ENCODE measurements around the gene ANK3.

The ANK3 gene

GRCh38 chr10:60003651-60004523 lies 385.8 kb downstream of the ANK3 start:
- Mint-ChIP-seq H3K27me3 (peaks cover 14 to 25% of the 10 kb centered on the region in 2 donors), H3K36me3 (ENCODE audit: insufficient read depth) (no peaks in the 10 kb centered on the region), H3K4me3 (no peak overlapping the region), H3K4me1 (ENCODE audit: low read depth in 2 of 2) (no peaks in the 10 kb centered on the region), H3K27ac (no peak overlapping the region), H3K9me3 (no peaks in the 10 kb centered on the region)
- no peak for DNase-seq
- no peak for ATAC-seq (replicated peaks)

GRCh38 chr10:60000747-60001146 lies 388.9 kb downstream of the ANK3 start:
- DNase-seq = no peak
- no peak overlapping the region for H3K27ac Mint-ChIP-seq
- ATAC-seq (replicated peaks) = no peak

GRCh38 chr10:59997827-59998525 lies 391.7 kb downstream of the ANK3 start:
- Mint-ChIP-seq H3K27ac (no peak overlapping the region), H3K9me3 (no peaks in the 10 kb centered on the region), H3K4me3 (no peak overlapping the region), H3K36me3 (ENCODE audit: insufficient read depth) (no peaks in the 10 kb centered on the region), H3K27me3 (peaks cover 36% of the 10 kb centered on the region in 2 donors), H3K4me1 (ENCODE audit: low read depth in 2 of 2) (no peaks in the 10 kb centered on the region)
- ATAC-seq (replicated peaks) = no peak
- no peak for DNase-seq

More at GRCh38 chr10:60000747-60001146, 388.9 kb downstream of the ANK3 start:
- no peaks in the 10 kb centered on the region for H3K36me3 Mint-ChIP-seq (ENCODE audit: insufficient read depth)
- no peaks in the 10 kb centered on the region for H3K9me3 Mint-ChIP-seq
- no peaks in the 10 kb centered on the region for H3K4me1 Mint-ChIP-seq (ENCODE audit: low read depth in 2 of 2)
- H3K4me3 Mint-ChIP-seq = no peak overlapping the region
- H3K27me3 Mint-ChIP-seq = peaks cover 24% of the 10 kb centered on the region in 2 donors

GRCh38 chr10:59995862-59996261 lies 393.8 kb downstream of the ANK3 start:
- ATAC-seq (replicated peaks) (no peak), DNase-seq (no peak)
- peaks cover 4 to 6% of the 10 kb centered on the region in 2 donors for H3K4me1 Mint-ChIP-seq (ENCODE audit: low read depth in 2 of 2)
- H3K4me3 Mint-ChIP-seq = no peak overlapping the region
- H3K27me3 Mint-ChIP-seq = peaks cover 43 to 50% of the 10 kb centered on the region in 2 donors
- H3K27ac Mint-ChIP-seq = no peak overlapping the region
- H3K36me3 Mint-ChIP-seq (ENCODE audit: insufficient read depth) = no peaks in the 10 kb centered on the region
- H3K9me3 Mint-ChIP-seq = no peaks in the 10 kb centered on the region

GRCh38 chr10:59993931-59994330 lies 395.7 kb downstream of the ANK3 start:
- H3K27ac Mint-ChIP-seq = no peak overlapping the region
- H3K36me3 Mint-ChIP-seq (ENCODE audit: insufficient read depth) = no peaks in the 10 kb centered on the region
- no peak for DNase-seq
- no peak overlapping the region for H3K4me3 Mint-ChIP-seq
- no peak for ATAC-seq (replicated peaks)
- peaks cover 4 to 6% of the 10 kb centered on the region in 2 donors for H3K4me1 Mint-ChIP-seq (ENCODE audit: low read depth in 2 of 2)
- H3K9me3 Mint-ChIP-seq = no peaks in the 10 kb centered on the region
- peaks cover 47 to 48% of the 10 kb centered on the region in 2 donors for H3K27me3 Mint-ChIP-seq

- no peak overlapping the region for H3K4me3 Mint-ChIP-seq
- H3K36me3 Mint-ChIP-seq (ENCODE audit: insufficient read depth) = no peaks in the 10 kb centered on the region
- peaks cover 56 to 70% of the 10 kb centered on the region in 2 donors for H3K27me3 Mint-ChIP-seq
- H3K27ac Mint-ChIP-seq = peak overlapping the region in 1 of 2 donors; percentile 56
- peaks cover 4 to 6% of the 10 kb centered on the region in 2 donors for H3K4me1 Mint-ChIP-seq (ENCODE audit: low read depth in 2 of 2)
- DNase-seq = no peak
- H3K9me3 Mint-ChIP-seq = no peaks in the 10 kb centered on the region
- peak; percentile 46 for ATAC-seq (replicated peaks)
Observed at GRCh38 chr10:59991661-59992060, 398.0 kb downstream of the ANK3 start.

GRCh38 chr10:59991117-59991516 lies 398.6 kb downstream of the ANK3 start:
- H3K36me3 Mint-ChIP-seq (ENCODE audit: insufficient read depth) = no peaks in the 10 kb centered on the region
- H3K27me3 Mint-ChIP-seq = peaks cover 61 to 66% of the 10 kb centered on the region in 2 donors
- no peak for ATAC-seq (replicated peaks)
- H3K27ac Mint-ChIP-seq = peak overlapping the region in 1 of 2 donors; percentile 56
- no peak for DNase-seq
- H3K4me3 Mint-ChIP-seq = no peak overlapping the region
- H3K4me1 Mint-ChIP-seq (ENCODE audit: low read depth in 2 of 2) = peaks cover 4 to 6% of the 10 kb centered on the region in 2 donors
- no peaks in the 10 kb centered on the region for H3K9me3 Mint-ChIP-seq

- H3K4me1 Mint-ChIP-seq (ENCODE audit: low read depth in 2 of 2) = no peaks in the 10 kb centered on the region
- no peaks in the 10 kb centered on the region for H3K36me3 Mint-ChIP-seq (ENCODE audit: insufficient read depth)
- no peak for DNase-seq
- no peaks in the 10 kb centered on the region for H3K9me3 Mint-ChIP-seq
- no peak overlapping the region for H3K4me3 Mint-ChIP-seq
- H3K27ac Mint-ChIP-seq = no peak overlapping the region
- no peak for ATAC-seq (replicated peaks)
- H3K27me3 Mint-ChIP-seq = peaks cover 38 to 48% of the 10 kb centered on the region in 2 donors
Observed at GRCh38 chr10:59985639-59986038, 404.0 kb downstream of the ANK3 start.

- DNase-seq = no peak
- no peaks in the 10 kb centered on the region for H3K4me1 Mint-ChIP-seq (ENCODE audit: low read depth in 2 of 2)
- H3K27me3 Mint-ChIP-seq = peaks cover 29 to 36% of the 10 kb centered on the region in 2 donors
- H3K4me3 Mint-ChIP-seq = no peak overlapping the region
- ATAC-seq (replicated peaks) = no peak
- H3K9me3 Mint-ChIP-seq = no peaks in the 10 kb centered on the region
- H3K36me3 Mint-ChIP-seq (ENCODE audit: insufficient read depth) = no peaks in the 10 kb centered on the region
- H3K27ac Mint-ChIP-seq = no peak overlapping the region
Observed at GRCh38 chr10:59984415-59984814, 405.3 kb downstream of the ANK3 start.

GRCh38 chr10:59980356-59980755 lies 409.3 kb downstream of the ANK3 start:
- Mint-ChIP-seq H3K9me3 (peaks cover 0 to 6% of the 10 kb centered on the region in 2 donors), H3K4me3 (no peak overlapping the region), H3K36me3 (ENCODE audit: insufficient read depth) (no peaks in the 10 kb centered on the region), H3K27me3 (peaks cover 0 to 6% of the 10 kb centered on the region in 2 donors), H3K4me1 (ENCODE audit: low read depth in 2 of 2) (no peaks in the 10 kb centered on the region), H3K27ac (no peak overlapping the region)
- DNase-seq (no peak), ATAC-seq (replicated peaks) (no peak)

GRCh38 chr10:59977486-59977885 lies 412.2 kb downstream of the ANK3 start:
- DNase-seq = no peak
- no peaks in the 10 kb centered on the region for H3K27me3 Mint-ChIP-seq

GRCh38 chr10:59976909-59977308 lies 412.8 kb downstream of the ANK3 start:
- Mint-ChIP-seq H3K27ac (no peak overlapping the region), H3K27me3 (no peaks in the 10 kb centered on the region), H3K4me1 (ENCODE audit: low read depth in 2 of 2) (no peaks in the 10 kb centered on the region), H3K9me3 (peaks cover 0 to 6% of the 10 kb centered on the region in 2 donors), H3K4me3 (no peak overlapping the region), H3K36me3 (ENCODE audit: insufficient read depth) (no peaks in the 10 kb centered on the region)
- no peak for ATAC-seq (replicated peaks)
- no peak for DNase-seq

More at GRCh38 chr10:59977486-59977885, 412.2 kb downstream of the ANK3 start:
- Mint-ChIP-seq H3K4me1 (ENCODE audit: low read depth in 2 of 2) (no peaks in the 10 kb centered on the region), H3K36me3 (ENCODE audit: insufficient read depth) (no peaks in the 10 kb centered on the region), H3K4me3 (no peak overlapping the region), H3K9me3 (peaks cover 0 to 6% of the 10 kb centered on the region in 2 donors), H3K27ac (no peak overlapping the region)
- ATAC-seq (replicated peaks) = no peak

Data from effector memory CD8-positive, alpha-beta T cell (primary cell).